ENCODE results near the gene CFAP58. TPM values are rescaled to one million over a fixed set of nuclear protein-coding genes. Genes with fewer than 3 reads are reported as not detected.

CFAP58 gene
- total RNA-seq, 1 experiment from 2014 or later = 0.20 TPM

GRCh38 chr10:104472957-104473745 lies 119.5 kb downstream of the CFAP58 start:
- H3K4me3 ChIP-seq = no peak overlapping the region
- no peaks in the 10 kb centered on the region for H3K9me3 ChIP-seq
- no peaks in the 10 kb centered on the region; the same call in 1 of the 2 replicates for H3K27me3 ChIP-seq
- DNase-seq = no peak
- H3K36me3 ChIP-seq = no peaks in the 10 kb centered on the region

GRCh38 chr10:104478380-104478779 lies 124.7 kb downstream of the CFAP58 start:
- H3K27me3 ChIP-seq = no peaks in the 10 kb centered on the region
- no peaks in the 10 kb centered on the region for H3K36me3 ChIP-seq
- no peak overlapping the region for H3K4me3 ChIP-seq
- no peaks in the 10 kb centered on the region for H3K9me3 ChIP-seq
- no peak for DNase-seq

GRCh38 chr10:104479906-104480593 lies 126.4 kb downstream of the CFAP58 start:
- no peak for DNase-seq
- H3K36me3 ChIP-seq = no peaks in the 10 kb centered on the region
- H3K9me3 ChIP-seq = no peaks in the 10 kb centered on the region
- no peaks in the 10 kb centered on the region for H3K27me3 ChIP-seq
- no peak overlapping the region for H3K4me3 ChIP-seq

DNA sequence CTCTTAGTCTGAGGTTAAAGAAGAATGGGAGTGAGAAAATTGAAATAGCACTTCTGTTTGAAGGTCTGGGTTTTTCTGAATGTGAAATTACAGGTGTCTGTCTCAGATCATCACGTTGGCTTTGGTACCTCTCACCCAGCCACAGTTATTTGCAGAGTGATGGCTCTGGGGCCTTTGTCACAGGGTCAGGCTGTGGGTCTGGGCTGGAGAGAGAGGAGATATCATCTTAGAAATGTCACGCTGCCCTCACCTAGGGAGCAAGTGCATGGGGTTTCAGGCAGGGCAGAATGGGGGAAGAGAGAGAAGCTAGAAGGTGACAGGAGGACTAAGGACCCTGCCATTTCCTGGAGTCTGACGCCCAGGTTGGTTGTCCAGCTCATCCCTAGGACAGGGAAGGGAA lies 127.2 kb downstream of the CFAP58 start:
- H3K9me3 ChIP-seq = no peaks in the 10 kb centered on the region
- no peak overlapping the region for H3K4me3 ChIP-seq
- no peaks in the 10 kb centered on the region for H3K36me3 ChIP-seq
- no peaks in the 10 kb centered on the region for H3K27me3 ChIP-seq
- DNase-seq = no peak

GRCh38 chr10:104483582-104483981 lies 129.9 kb downstream of the CFAP58 start:
- DNase-seq = no peak
- H3K27me3 ChIP-seq = no peaks in the 10 kb centered on the region
- H3K9me3 ChIP-seq = no peaks in the 10 kb centered on the region
- H3K36me3 ChIP-seq = no peaks in the 10 kb centered on the region
- no peak overlapping the region for H3K4me3 ChIP-seq

GRCh38 chr10:104485632-104486031 lies 132.0 kb downstream of the CFAP58 start:
- no peak overlapping the region for H3K4me3 ChIP-seq
- H3K9me3 ChIP-seq = no peaks in the 10 kb centered on the region
- no peaks in the 10 kb centered on the region for H3K36me3 ChIP-seq
- H3K27me3 ChIP-seq = no peaks in the 10 kb centered on the region
- DNase-seq = no peak

- Histone ChIP-seq H3K27me3 (no peaks in the 10 kb centered on the region), H3K9me3 (no peaks in the 10 kb centered on the region), H3K4me3 (no peak overlapping the region), H3K36me3 (no peaks in the 10 kb centered on the region)
- no peak for DNase-seq
Measured at GRCh38 chr10:104486803-104487202, 133.2 kb downstream of the CFAP58 start.

DNA sequence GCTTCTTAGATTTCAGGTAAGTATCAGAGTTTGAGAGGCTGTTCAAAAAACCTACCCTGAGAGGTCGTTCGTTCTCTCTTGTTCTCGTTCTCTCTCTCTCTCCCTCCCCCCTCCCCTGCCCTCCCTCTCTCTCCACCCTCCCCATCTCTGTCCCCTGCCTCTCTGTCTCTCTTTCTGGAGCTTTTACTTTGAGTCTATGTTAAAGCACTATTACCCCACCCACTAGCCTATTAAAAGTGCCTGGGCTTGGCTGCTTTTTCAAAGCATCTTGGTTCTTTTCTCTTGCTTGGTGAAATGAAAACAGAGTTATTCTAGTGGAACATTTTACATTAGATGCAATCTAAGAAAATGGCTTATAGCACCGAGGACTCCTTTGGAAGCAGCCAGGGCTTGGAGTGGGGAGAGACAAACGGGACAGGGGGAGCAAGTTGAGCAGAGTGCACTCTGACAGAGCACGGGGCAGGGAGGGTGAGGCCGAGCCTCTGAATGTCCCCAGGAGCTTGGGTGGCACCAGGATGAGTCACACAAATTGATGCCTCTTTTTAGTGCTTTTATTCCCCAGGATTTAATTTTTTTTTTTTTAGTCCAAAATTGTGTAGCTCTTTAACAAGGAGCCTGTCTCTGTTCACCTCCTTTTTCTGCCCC lies 134.3 kb downstream of the CFAP58 start:
- Histone ChIP-seq H3K9me3 (no peaks in the 10 kb centered on the region), H3K36me3 (no peaks in the 10 kb centered on the region), H3K27me3 (no peaks in the 10 kb centered on the region), H3K4me3 (no peak overlapping the region)
- DNase-seq = no peak

DNA sequence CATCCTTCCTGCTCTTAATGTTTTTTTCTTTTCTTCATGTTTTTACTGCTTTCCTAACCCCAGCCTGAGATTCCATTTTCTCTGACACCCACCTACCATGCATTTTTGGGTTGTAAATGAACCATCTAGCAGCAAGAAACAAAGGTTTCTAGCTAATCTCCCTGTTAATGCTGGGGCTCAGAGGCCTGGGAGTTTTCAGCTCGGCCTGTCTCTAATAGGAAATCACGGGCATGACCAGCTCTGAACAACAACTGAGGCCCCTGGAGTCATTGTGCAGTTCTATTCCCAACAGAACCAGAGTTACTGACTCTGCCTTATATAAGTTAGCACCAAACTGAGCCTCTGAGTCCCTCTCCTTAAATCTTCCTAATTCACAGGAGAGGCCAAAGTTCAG lies 134.8 kb downstream of the CFAP58 start:
- Histone ChIP-seq H3K27me3 (no peaks in the 10 kb centered on the region), H3K4me3 (no peak overlapping the region), H3K36me3 (no peaks in the 10 kb centered on the region), H3K9me3 (no peaks in the 10 kb centered on the region)
- no peak for DNase-seq

DNA sequence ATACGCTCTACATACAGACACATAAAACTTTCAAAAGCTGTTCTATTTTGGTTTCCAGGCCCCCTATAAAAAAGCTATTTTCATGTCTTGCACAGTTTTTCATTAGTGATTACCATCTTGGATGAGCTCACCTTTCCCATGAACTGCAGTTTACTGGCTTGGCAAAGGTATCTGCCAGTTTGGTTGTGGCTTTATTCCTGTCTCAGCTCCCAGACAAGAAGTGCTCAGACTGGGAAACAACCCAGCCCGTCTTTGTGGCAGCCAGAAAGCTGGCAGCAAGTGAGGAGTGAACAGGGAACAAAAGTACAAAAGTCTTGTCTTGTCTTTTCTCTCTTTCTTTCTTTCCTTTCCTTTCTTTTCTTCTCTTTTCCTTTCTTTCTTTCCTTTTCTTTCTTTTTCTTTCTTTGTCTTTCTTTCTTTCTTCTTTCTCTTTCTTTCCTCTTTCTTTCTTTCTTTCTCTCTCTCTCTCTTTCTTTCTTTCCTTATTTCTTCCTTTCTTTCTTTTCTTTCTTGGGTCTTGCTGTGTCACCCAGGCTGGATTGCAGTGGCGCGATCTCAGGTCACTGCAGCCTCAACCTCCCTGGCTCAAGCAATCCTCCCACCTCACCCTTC lies 138.8 kb downstream of the CFAP58 start:
- no peaks in the 10 kb centered on the region for H3K27me3 ChIP-seq
- DNase-seq = peak; percentile 77
- no peaks in the 10 kb centered on the region for H3K36me3 ChIP-seq
- H3K9me3 ChIP-seq = no peaks in the 10 kb centered on the region
- H3K4me3 ChIP-seq = no peak overlapping the region

DNA sequence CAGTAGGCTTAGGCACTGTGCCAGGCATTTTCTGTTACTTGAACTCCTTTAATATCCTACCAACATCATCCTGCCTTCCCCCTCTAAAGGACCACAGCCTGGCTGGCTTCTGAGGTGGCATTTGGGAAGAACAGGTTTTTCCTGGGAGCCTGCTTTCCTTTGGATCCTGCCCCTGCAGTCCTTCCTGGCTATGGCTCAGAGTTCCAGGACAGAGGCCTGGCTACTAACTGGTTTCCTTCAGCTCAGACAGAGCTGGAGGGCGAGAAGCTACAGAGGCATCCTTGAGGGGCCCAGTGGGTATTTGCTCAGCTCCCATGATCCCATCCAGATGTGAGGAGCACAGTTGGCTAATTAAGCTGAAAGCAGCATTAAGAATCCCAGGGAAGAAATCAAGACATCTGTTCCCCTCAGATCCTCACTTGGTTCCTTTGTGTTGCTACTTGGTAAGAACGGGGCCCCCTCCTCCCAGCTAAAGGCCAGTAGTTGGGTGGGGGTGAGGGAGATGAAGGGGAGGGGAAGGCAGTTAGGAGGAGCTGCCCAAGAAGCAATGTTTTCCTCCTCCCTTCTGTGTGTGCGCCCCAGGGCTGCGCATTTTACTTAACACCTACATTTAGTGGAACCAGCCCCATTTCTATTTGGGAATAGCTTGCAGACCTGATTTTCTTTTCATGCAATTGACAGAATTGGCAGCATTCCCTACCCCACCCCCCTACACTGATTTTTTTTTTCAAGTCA lies 144.9 kb downstream of the CFAP58 start:
- H3K36me3 ChIP-seq = no peaks in the 10 kb centered on the region
- no peaks in the 10 kb centered on the region for H3K9me3 ChIP-seq
- H3K27me3 ChIP-seq = no peaks in the 10 kb centered on the region; the same call in 1 of the 2 replicates
- H3K4me3 ChIP-seq = no peak overlapping the region
- DNase-seq = no peak

DNA sequence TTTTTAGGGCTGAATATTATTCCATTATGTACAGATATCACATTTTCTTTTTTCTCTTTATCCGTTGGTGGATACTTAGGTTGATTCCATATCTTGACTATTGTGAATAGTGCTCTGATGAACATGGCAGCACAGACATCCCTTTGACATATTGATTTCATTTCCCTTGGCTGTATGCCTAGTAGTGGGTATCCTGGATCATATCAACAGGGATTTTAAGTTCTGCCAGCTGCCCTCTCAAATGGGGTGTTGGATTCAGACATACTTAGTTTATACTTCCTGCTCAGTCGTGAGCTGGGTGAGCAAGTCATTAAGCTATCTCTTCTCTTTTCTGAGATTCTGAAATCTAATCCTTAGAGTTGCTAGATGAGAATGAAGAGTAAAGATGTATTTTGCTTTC lies 147.8 kb downstream of the CFAP58 start:
- DNase-seq = no peak
- Histone ChIP-seq H3K27me3 (no peaks in the 10 kb centered on the region; the same call in 1 of the 2 replicates), H3K4me3 (no peak overlapping the region), H3K9me3 (no peaks in the 10 kb centered on the region), H3K36me3 (no peaks in the 10 kb centered on the region)

GRCh38 chr10:104501864-104502579 lies 148.4 kb downstream of the CFAP58 start:
- H3K36me3 ChIP-seq = no peaks in the 10 kb centered on the region
- H3K4me3 ChIP-seq = no peak overlapping the region
- H3K9me3 ChIP-seq = no peaks in the 10 kb centered on the region
- DNase-seq = no peak
- no peaks in the 10 kb centered on the region; the same call in 1 of the 2 replicates for H3K27me3 ChIP-seq

- no peak overlapping the region for H3K4me3 ChIP-seq
- H3K27me3 ChIP-seq = no peaks in the 10 kb centered on the region; the same call in 1 of the 2 replicates
- DNase-seq = no peak
- no peaks in the 10 kb centered on the region for H3K9me3 ChIP-seq
- H3K36me3 ChIP-seq = no peaks in the 10 kb centered on the region
Measured at GRCh38 chr10:104502907-104503306, 149.3 kb downstream of the CFAP58 start.
